SIG-M5 treated with dmso at 0.1 percent for 504 hours (cell line): ENCODE data around the gene CALML3.
A peak's percentile ranks its signal among the peaks of the same experiment; 100 is the strongest.

Experiments used
- DNase-seq: peaks from one replicate; lab custom pipeline; 2025; ENCODE audit not compliant: unreplicated experiment; lab: John Stamatoyannopoulos, UW

CALML3 gene

GRCh38 chr10:5523796-5524574 is 776 bp upstream of the CALML3 start:
- DNase-seq = no peak

DNA sequence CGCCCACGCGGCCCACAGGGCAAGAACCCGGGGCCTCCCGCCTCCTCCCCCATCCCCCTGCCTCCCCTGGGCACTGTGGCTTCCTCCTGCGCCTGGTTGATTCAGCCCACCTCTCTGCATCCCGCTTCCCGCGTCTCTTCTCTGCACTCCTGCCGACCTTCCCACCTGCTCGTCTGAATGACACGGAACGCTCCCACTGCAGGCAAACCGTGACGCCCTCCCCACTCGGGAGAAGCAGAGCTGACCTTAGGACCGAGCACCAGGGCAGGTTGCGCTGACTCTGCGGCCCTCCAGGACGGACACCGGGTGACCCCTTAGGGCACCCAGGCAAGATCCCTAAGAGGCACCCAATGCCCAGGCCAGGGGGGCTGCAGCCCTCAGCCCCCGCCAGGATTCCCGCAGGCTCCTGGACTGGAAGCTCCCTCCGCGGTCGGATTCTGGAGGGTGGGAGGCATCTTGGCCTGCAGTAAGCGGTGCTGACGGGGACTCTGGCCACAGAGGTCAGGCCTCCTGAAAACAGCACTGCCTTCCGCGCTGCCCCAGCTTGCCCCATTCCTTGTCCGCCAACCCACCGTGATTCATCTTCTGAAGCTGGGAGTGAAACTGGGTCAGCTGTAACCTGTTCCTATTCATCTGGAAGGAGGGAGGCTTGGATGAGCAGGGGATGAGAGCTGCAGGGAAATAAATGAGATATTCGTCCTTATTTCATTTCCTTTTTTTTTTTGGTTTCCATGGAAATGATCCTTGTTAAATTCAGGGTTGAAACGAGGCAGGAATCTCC is 990 bp downstream of the CALML3 start:
- no peak for DNase-seq

DNA sequence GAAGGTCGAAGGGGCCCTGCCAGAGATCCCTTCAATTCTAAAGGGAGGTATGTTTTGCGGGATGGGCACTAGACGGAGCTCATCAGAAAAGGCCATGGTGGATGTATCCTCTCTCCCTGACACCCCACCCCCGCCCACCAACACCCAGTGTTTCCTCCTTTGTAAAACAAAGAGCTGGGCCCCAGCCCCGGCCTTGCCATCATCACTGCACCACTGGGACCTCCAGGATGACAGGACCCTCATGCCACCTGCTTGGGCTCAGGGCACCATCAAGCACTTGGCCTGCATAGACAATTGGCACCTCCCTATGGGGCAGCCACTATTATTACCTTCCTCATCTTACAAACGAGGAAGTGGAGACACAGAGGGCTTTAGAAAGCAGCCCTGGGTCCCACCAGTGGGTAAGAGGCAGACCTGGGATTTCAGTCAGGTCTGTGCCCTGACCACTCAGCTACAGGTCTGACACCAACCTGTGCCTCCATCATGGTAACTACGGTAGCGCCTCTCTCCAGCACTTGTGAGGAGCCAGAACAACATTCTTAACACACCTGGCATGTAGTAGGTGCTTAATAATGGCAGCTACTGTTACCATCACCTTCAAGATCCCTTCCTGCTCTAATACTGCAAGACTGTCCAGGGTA is 2.0 kb downstream of the CALML3 start:
- no peak for DNase-seq

- DNase-seq = no peak
Observed at GRCh38 chr10:5527332-5528200, 2.8 kb downstream of the CALML3 start.

DNA sequence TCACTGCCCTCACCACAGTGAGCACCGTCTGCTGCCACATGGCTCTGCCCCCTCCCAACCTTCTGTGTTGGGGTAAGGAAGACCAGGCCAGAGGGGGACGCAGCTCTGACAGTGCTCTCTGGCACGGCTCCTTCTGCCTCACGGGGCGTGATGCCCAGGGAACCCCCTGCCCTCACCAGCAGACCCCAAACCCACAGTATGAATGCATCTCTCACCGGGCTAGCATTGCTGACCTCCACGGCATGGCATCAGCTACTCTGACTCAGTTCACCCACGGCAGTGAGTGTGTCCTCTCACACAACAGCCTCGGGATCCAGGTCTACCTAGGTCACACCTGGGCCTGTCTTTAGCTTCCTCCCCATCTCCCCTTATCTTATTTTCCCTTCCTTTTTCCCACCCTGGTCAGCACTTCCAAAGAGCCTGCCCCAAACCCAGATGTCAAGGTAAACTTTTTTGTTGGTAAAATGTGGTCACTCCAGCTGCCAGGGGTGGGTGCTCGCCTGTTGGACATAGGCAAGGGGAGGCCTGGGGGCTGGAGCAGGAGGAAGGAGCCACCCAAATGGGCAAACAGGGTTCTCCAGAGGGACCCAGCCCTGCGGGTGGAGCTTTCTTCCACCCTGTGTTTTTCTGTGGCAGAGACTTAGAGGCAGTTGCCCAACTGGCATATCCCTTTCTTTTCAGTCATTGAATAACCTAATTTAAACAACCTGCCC is 4.4 kb downstream of the CALML3 start:
- DNase-seq = no peak

DNA sequence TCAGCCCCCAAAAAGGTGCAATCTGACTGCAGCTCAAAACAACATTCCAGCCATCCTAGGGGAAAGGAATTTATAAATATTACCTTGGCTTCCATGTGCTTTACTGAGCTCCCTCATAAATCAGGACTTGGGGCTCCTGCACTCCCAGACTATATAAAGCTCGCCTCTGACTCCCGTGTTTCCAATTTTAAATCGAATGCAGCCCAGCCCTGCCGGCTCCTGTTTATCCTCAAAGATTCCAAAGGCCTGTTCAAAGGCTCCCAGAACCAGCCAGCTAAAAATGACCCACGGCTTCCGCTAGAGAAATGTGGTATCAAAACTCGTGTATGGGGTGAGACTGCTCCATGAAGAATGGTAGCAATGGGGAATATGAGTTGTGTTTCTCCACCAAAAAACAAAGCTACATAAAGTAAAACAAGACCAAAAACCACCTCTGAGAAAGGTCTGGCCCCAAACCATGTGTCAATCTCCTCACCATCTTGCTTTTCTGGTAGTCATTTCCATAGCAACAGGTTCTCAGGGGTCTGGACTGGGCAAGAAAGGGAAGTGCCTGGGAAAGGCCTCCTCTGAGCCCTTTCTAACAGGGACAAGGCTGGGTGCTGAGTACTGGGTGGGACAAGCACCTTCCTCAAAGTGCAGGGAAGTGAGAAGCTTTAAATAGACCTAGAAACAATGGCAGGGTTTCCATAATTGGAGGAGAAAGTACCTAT is 5.1 kb downstream of the CALML3 start:
- DNase-seq = no peak

DNA sequence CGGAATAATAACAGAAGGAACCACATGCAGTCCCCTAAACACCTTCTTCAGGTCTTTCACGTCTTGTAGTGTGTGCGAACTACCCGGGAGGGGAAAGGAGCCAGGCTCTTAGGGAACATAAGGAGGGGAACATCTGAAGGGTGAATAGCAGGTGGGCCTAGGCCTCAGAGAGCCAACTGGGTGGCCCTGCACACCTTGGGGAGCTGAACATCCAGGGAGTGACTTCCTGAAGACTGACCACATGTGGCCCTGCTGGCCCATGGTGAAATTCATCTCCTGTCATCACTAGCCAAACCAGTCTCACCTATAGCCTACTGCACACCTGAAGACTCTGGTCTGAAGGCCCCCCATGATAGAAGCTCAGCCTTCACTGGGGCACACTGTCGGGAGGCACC is 5.6 kb downstream of the CALML3 start:
- no peak for DNase-seq

- DNase-seq = no peak
Observed at GRCh38 chr10:5530846-5531557, 6.2 kb downstream of the CALML3 start.

DNA sequence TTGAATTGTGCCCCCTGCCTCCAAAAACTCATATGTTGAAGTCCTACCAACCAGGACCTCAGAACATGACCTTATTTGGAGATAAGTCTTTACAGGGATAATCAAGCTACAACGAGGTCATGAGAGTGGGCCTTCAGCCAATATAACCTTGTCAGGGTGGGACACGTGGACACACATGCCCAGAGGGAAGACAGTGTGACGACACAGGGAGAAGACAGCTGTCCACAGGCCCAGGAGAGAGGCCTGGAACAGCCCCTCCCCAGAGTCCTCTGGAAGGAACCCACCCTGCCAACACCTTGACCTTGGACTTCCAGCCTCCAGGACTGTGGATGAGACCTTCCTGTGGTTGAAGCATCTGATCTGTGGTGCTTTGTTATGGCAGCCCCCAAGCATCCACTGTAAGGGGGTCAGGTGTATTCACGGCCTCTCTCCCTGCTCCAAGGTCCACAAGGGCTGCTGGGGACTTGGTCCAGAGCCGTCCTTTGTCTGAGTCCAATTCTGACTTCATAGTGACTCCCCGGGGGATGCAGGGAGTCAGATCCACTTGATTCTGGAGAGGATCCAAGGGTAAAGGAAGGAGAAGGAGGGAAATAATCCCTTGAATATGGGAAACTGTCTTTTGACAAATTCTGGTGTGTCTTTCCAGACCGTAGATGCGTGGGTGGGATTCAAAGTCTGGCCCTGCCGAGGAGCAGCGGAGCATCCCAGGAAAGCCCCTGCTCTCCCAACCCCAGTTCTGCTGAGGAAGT is 7.0 kb downstream of the CALML3 start:
- DNase-seq = no peak

- DNase-seq = no peak
Observed at GRCh38 chr10:5532307-5532605, 7.5 kb downstream of the CALML3 start.

- DNase-seq = no peak
Observed at GRCh38 chr10:5532618-5533097, 7.9 kb downstream of the CALML3 start.

GRCh38 chr10:5533098-5533731 is 8.5 kb downstream of the CALML3 start:
- DNase-seq = no peak

DNA sequence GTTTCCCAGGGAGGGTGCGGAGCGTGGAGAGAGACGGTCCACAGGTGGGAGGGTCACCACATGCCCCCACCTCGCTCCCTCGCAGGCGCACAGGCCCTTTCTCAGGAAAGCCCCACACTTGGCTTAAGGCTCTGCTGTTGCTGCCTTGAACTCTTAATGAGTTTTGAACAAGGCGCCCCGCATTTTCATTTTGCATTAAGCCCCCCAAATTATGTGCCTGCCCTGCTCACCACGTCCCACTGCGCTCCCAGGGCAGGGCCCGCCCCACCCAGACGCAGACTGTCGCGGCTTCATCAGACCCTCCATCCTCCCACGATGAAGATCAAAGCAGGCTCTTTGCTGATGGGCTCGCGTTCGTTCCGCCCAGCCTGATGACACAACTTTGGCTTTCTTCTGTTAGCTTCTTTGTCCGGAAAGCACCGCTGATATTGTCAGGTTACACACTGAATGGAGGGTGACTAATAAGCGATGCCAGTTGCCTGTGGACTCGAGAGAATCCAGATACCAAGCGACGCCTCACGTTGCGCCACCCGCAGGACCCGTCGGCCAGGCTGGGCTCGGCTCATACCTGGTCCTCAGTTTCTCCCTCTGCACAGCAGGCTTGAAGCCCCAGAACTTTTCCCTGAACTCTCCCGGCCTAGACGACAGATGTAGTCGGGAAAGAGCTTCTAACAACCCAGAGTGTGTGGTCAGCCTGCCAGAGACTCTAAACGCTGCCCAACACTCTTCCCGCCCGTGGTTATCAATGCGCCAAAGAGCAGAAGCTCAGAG is 9.5 kb downstream of the CALML3 start:
- no peak for DNase-seq

DNA sequence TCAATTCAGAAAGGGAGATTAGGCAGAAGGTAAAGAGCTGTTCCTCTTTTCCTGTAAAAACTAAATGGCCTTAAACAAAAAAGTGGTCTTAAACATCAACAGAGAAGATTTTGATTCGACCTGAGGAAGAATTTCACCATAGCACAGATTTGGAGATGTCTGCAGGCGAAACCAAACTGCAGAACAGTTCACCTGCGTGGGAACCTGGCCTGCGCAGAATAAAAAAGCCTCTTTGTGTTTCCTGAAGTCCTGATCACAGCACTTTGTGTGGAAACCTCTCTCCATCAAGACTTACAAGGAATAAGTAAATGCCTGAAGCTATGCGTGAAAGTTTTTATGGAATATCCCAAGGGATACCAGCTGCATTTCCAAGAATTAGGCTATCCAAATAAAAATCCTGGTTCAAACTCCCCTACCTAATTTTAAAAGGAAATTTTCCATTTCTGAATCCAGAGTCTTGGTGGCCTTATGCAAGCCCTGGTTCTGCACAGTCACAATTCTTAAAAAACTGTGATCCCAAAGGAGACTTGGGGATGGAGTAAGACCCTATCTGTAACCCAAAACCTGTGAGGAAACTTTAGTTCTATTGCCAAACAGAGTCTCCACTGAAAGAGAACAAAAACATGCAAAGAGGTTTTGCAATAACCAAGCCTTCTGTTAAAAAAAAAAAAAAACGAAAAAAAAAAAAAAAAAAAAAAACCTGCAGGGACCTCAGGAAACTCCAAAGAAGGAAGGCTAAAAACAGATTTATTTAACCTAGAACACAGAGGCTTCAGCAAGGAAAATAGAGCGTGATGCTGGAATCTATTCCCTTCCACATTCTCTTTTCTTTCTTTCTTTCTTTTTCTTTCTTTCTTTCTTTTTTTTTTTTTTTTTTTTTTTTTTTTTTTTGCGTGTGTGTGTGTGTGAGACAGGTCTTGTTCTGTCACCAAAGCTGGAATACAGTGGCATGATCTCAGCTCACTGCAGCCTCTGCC is 10.4 kb downstream of the CALML3 start:
- DNase-seq = peak; percentile 71

DNA sequence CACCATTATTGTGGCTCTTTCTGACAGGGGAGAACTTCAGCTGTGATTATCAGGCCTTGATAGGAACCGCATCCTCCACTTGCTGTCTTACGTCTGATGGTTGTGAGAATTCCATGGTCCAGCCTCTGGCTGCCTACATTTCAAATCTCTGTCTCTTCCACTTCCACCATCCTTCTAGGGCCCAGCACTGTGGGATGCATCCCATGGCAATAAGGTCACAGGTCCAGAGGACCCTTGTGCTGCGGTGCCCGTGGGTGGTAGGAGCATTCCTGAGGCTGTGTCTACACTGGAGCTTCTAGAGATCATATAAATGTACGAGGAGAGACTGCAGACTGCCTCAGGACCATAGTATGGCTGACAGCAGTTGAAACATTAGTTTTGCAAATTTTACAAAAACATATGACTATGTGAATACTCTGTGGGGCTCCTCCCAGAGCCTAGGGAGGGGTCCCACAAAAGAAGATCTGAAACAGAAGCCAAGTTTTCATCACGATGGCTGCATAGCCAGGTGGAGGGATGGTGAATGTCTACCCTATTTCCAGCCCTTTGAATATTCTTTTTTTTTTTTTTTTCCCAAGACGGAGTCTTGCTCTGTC is 11.8 kb downstream of the CALML3 start:
- DNase-seq = no peak

DNA sequence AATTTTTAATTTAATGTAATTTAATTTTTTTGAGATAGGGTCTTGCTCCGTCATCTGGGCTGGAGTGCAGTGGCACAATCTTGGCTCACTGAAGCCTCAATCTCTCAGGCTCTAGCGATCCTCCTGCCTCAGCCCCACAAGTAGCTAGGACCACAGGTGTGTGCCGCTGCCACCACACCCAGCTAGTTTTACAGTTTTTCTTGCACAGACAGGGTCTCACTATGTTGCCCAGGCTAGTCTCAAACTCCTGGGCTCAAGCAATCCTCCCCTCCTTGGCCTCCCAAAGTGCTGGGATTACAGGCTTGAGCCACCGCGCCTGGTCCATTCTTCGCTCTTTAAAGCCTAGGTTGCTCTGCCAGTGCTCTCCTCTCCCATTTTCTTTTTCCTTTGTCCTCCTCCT is 12.9 kb downstream of the CALML3 start:
- DNase-seq = no peak
